ENCODE measurements around the gene SUPT3H.
"Not testable (repeated sequence)": the region's sequence is repeated elsewhere in the genome, so short reads cannot be mapped to it uniquely, and the experiment has no call there.

The SUPT3H gene

GRCh38 chr6:44935693-44936300 is 441.9 kb downstream of the SUPT3H start:
- DNase-seq, result no peak

- no peak for DNase-seq
These were observed 444.6 kb downstream of the SUPT3H start for GRCh38 chr6:44933108-44933507.

GRCh38 chr6:44932651-44933091 is 445.1 kb downstream of the SUPT3H start:
- no peak for DNase-seq

GRCh38 chr6:44931385-44931784 is 446.3 kb downstream of the SUPT3H start:
- no peak for DNase-seq

- no peak for DNase-seq
These were observed 451.2 kb downstream of the SUPT3H start for GRCh38 chr6:44926556-44926955.

- DNase-seq, result peak; percentile 6
These were observed 452.5 kb downstream of the SUPT3H start for GRCh38 chr6:44925100-44925739.

- no peak for DNase-seq
These were observed 454.3 kb downstream of the SUPT3H start for GRCh38 chr6:44923444-44923843.

- no peak for DNase-seq
These were observed 455.9 kb downstream of the SUPT3H start for GRCh38 chr6:44921798-44922197.

- DNase-seq, result peak; percentile 26
These were observed 456.7 kb downstream of the SUPT3H start for GRCh38 chr6:44920952-44921491.

- peak; percentile 31 for DNase-seq
These were observed 458.9 kb downstream of the SUPT3H start for GRCh38 chr6:44918671-44919296.

GRCh38 chr6:44917430-44917829 is 460.3 kb downstream of the SUPT3H start:
- DNase-seq, result no peak

- DNase-seq, result no peak
These were observed 462.6 kb downstream of the SUPT3H start for GRCh38 chr6:44915111-44915510.

GRCh38 chr6:44914141-44914540 is 463.6 kb downstream of the SUPT3H start:
- no peak for DNase-seq

- no peak for DNase-seq
These were observed 471.0 kb downstream of the SUPT3H start for GRCh38 chr6:44906761-44907160.

GRCh38 chr6:44900358-44900757 is 477.4 kb downstream of the SUPT3H start:
- not testable (repeated sequence) for DNase-seq

GRCh38 chr6:44898296-44898930 is 479.3 kb downstream of the SUPT3H start:
- peak; percentile 76 for DNase-seq

- peak; percentile 21 for DNase-seq
These were observed 480.4 kb downstream of the SUPT3H start for GRCh38 chr6:44897316-44897715.

- DNase-seq, result no peak
These were observed 481.0 kb downstream of the SUPT3H start for GRCh38 chr6:44896701-44897100.

GRCh38 chr6:44892579-44892978 is 485.2 kb downstream of the SUPT3H start:
- no peak for DNase-seq

- DNase-seq, result not testable (repeated sequence)
These were observed 498.7 kb downstream of the SUPT3H start for GRCh38 chr6:44879071-44879470.

GRCh38 chr6:44876638-44877037 is 501.1 kb downstream of the SUPT3H start:
- not testable (repeated sequence) for DNase-seq

- no peak for DNase-seq
These were observed 508.3 kb downstream of the SUPT3H start for GRCh38 chr6:44869321-44869897.

GRCh38 chr6:44868910-44869309 is 508.8 kb downstream of the SUPT3H start:
- DNase-seq, result no peak
